K562 (cell line): ENCODE data around the gene AKT2. TPM values are rescaled to one million over a fixed set of nuclear protein-coding genes. Genes with fewer than 3 reads are reported as not detected.

Experiments used
- ATF3 ChIP-seq, 2 experiments: fragments of 450-650 bp in 1 of 2; sonication (generic) in 1 of 2; formaldehyde crosslinking in 1 of 2; IDR thresholded peaks in 1 of 2; conservative IDR thresholded peaks in 1 of 2; 2 replicates each; pipeline versions ENCODE4 v1.6.1 to v1.8.1; 2016 to 2023; ENCODE audit warnings: mild to moderate bottlenecking in 2 of 2, moderate library complexity in 2 of 2, inconsistent platforms in 1 of 2, missing genetic modification reagents in 1 of 2
- ATF4 ChIP-seq: fragments of 450-650 bp; formaldehyde crosslinking; IDR thresholded peaks from 2 replicates; pipeline ENCODE4 v1.4.0; 2022; ENCODE audit warnings: mild to moderate bottlenecking, moderate library complexity
- BRCA1 ChIP-seq, 2 experiments: fragments of 450-650 bp in 1 of 2; sonication (generic) in 1 of 2; formaldehyde crosslinking in 1 of 2; IDR thresholded peaks; 2 replicates each; pipeline versions ENCODE4 v1.5.0 to v1.6.1; 2017 to 2020; ENCODE audit warnings: mild to moderate bottlenecking in 1 of 2, missing genetic modification reagents in 1 of 2
- CREM ChIP-seq: IDR thresholded peaks from 2 replicates; pipeline ENCODE4 v1.6.1; 2014; ENCODE audit warnings: antibody characterized with exemption, low read depth
- GTF2E2 ChIP-seq: fragments of 200-800 bp; sonication (Bioruptor generic); IDR thresholded peaks from 2 replicates; pipeline ENCODE4 v1.6.1; 2016; ENCODE audit warnings: missing genetic modification characterization, missing compliant biosample characterization
- HMGXB4 ChIP-seq: sonication (generic); formaldehyde crosslinking; IDR thresholded peaks from 2 replicates; pipeline ENCODE4 v1.8.1; 2023; ENCODE audit warnings: mild to moderate bottlenecking, missing genetic modification reagents
- KLF16 ChIP-seq: IDR thresholded peaks from 2 replicates; pipeline ENCODE4 v1.6.1; 2016; ENCODE audit warnings: antibody characterized with exemption
- NCOA1 ChIP-seq: fragments of 450-650 bp; IDR thresholded peaks from 2 replicates; pipeline ENCODE4 v1.6.1; 2016; ENCODE audit warnings: low read depth
- POLR2A ChIP-seq: fragments of 450-650 bp; conservative IDR thresholded peaks from 2 replicates; pipeline ENCODE4 v1.6.1; 2016
- RBM25 ChIP-seq: fragments of 200-400 bp; formaldehyde crosslinking; IDR thresholded peaks from 2 replicates; pipeline ENCODE4 v1.6.1; 2018; ENCODE audit warnings: low read length, low read depth, moderate library complexity; ENCODE audit not compliant: severe bottlenecking
- RREB1 ChIP-seq: fragments of 250-450 bp; sonication (Bioruptor Pico); IDR thresholded peaks from 2 replicates; pipeline ENCODE4 v1.4.0; 2020
- SIN3A ChIP-seq, 2 experiments: fragments of 150-350 bp in 1 of 2; IDR thresholded peaks; 2 replicates each; pipeline ENCODE4 v1.6.1; 2011 to 2016; ENCODE audit warnings: borderline replicate concordance in 2 of 2, low read depth in 2 of 2, low read length in 2 of 2, mild to moderate bottlenecking in 2 of 2, moderate library complexity in 2 of 2; ENCODE audit not compliant: control insufficient read depth in 1 of 2
- STAT5B ChIP-seq: fragments of 250-450 bp; sonication (Bioruptor Pico); IDR thresholded peaks from 2 replicates; pipeline ENCODE4 v1.8.0; 2021; ENCODE audit warnings: mild to moderate bottlenecking, inconsistent platforms
- TAF9B ChIP-seq: fragments of 450-650 bp; IDR thresholded peaks from 2 replicates; pipeline ENCODE4 v1.6.1; 2018; ENCODE audit warnings: mild to moderate bottlenecking; ENCODE audit not compliant: partially characterized antibody
- TFAM ChIP-seq: fragments of 250-450 bp; sonication (Bioruptor Pico); conservative IDR thresholded peaks from 2 replicates; pipeline ENCODE4 v1.5.0; 2021; ENCODE audit warnings: mild to moderate bottlenecking, moderate library complexity
- ZC3H11A ChIP-seq: IDR thresholded peaks from 2 replicates; pipeline ENCODE4 v1.6.1; 2012; ENCODE audit warnings: low read depth, low read length, improper control_type of control experiment
- ZNF124 ChIP-seq: sonication (generic); formaldehyde crosslinking; IDR thresholded peaks from 2 replicates; pipeline ENCODE4 v1.8.1; 2022; ENCODE audit warnings: missing genetic modification reagents
- ZNF431 ChIP-seq: sonication (generic); formaldehyde crosslinking; IDR thresholded peaks from 2 replicates; pipeline ENCODE4 v1.8.0; 2022; ENCODE audit warnings: mild to moderate bottlenecking, missing genetic modification reagents
- polyA plus RNA-seq, 8 experiments: library from polyadenylated mRNA; depleted of rRNA in 4 of 8; stranded (reverse) in 5 of 8; unstranded in 3 of 8; fragments of >200 nt; fragmentation: Nextera tagmentation in 2 of 8; fragmentation: Illumina TruSeq in 1 of 8; extraction: Ambion mirVana in 2 of 8; extraction: Trizol in 1 of 8; gene quantifications; 2 replicates each; pipeline versions ENCODE4 v1.2.1 to v1.2.3, GENCODE V29; 2011 to 2014; ENCODE audit warnings: inconsistent platforms in 1 of 8, missing spikeins in 1 of 8
- total RNA-seq, 7 experiments: library from RNA; depleted of rRNA in 6 of 7; stranded (reverse); fragments of >200 nt in 6 of 7; fragmentation: Illumina TruSeq in 2 of 7; extraction: Trizol in 2 of 7; gene quantifications; 2 replicates each; pipeline versions ENCODE4 v1.2.1 to v1.2.3, GENCODE V29; 2011 to 2021; ENCODE audit warnings: low replicate concordance in 1 of 7

Gene AKT2
- total and polyA plus RNA-seq, 9 of the 15 experiments (the other 6 are each of a cell fraction or from before 2014, with no cell fraction given), result 1.1 to 132 (median 67.7) TPM

- TF ChIP-seq TAF9B (no peak), RBM25 (peak; percentile 87), BRCA1 (IDR thresholded peaks at IDR 0.05) (no peak), BRCA1 (CRISPR knock-in tag; IDR thresholded peaks at IDR 0.05) (no peak), TFAM (CRISPR knock-in tag) (no peak), KLF16 (no peak), ZC3H11A (no peak), RREB1 (CRISPR knock-in tag) (peak; percentile 99), GTF2E2 (no peak), HMGXB4 (CRISPR knock-in tag) (no peak), CREM (peak; percentile 49; the same call in 1 of the 2 replicates), ATF3 (IDR thresholded peaks at IDR 0.05) (no peak), ATF3 (CRISPR knock-in tag; conservative IDR thresholded peaks at IDR 0.05) (no peak), NCOA1 (no peak), ZNF124 (no peak), ZNF431 (CRISPR knock-in tag) (no peak), ATF4 (CRISPR knock-in tag) (no peak), SIN3A (IDR thresholded peaks at IDR 0.05; ENCODE audit: borderline replicate concordance in 2 of 2, control insufficient read depth in 1 of 2, low read depth in 2 of 2, low read length in 2 of 2) (peak in 1 of 2 experiments; percentile 55; a peak in 1 of 4 replicates), POLR2A (no peak), STAT5B (CRISPR knock-in tag) (no peak)
Observed at GRCh38 chr19:40217934-40218890, 66.9 kb downstream of the AKT2 start, which contains the start of gene TTC9B (continued).
